ENCODE measurements around the gene SOWAHA. TPM values are rescaled to one million over a fixed set of nuclear protein-coding genes. Genes with fewer than 3 reads are reported as not detected.

The SOWAHA gene
- total and polyA plus RNA-seq, 2 experiments from 2014 or later = not detected

- Histone ChIP-seq H3K27ac (no peak overlapping the region), H2AFZ (no peak overlapping the region), H4K20me1 (ENCODE audit: insufficient read depth) (peaks cover under 1% of the 10 kb centered on the region; the same call in 1 of the 2 replicates)
Measured at GRCh38 chr5:132773601-132774355, 39.3 kb upstream of the SOWAHA start.

GRCh38 chr5:132774406-132774805 is 38.7 kb upstream of the SOWAHA start:
- no peak overlapping the region for H3K9ac ChIP-seq
- H3K4me2 ChIP-seq (ENCODE audit: unreplicated experiment) = peak overlapping the region; percentile 80
- H3K27me3 ChIP-seq (replicated peaks; ENCODE audit: insufficient read depth) = no peaks in the 10 kb centered on the region

More at GRCh38 chr5:132773601-132774355, 39.3 kb upstream of the SOWAHA start:
- H3K9me2 ChIP-seq (ENCODE audit: insufficient read depth) = no peaks in the 10 kb centered on the region
- H3K27me3 ChIP-seq (replicated peaks; ENCODE audit: insufficient read depth) = no peaks in the 10 kb centered on the region
- in situ Hi-C loops (cut with MboI) = no loop called here
- H3K9ac ChIP-seq = no peak overlapping the region
- H3K79me2 ChIP-seq (ENCODE audit: insufficient read depth) = peaks cover 74% of the 10 kb centered on the region
- DNase-seq = no peak
- H3K36me3 ChIP-seq (ENCODE audit: low read depth) = no peaks in the 10 kb centered on the region
- H3K4me3 ChIP-seq = no peak overlapping the region
- WGBS, 2 experiments (ENCODE audit: low coverage in 1 of 2, low lambda C conversion rate in 2 of 2, missing lambda C conversion rate in 2 of 2) = 68 to 77% methylated on average over 12 of the region's 12 CpGs
- H3K9me3 ChIP-seq (ENCODE audit: low read depth) = no peaks in the 10 kb centered on the region
- H3F3A ChIP-seq (ENCODE audit: insufficient read depth) = 0 out of 2 replicates have a peak, but pooled peaks cover 2% of the 10 kb centered on the region
- no peak overlapping the region for H3K4me2 ChIP-seq (ENCODE audit: unreplicated experiment)
- H3K4me1 ChIP-seq (ENCODE audit: insufficient read depth) = peaks cover 33% of the 10 kb centered on the region
- TF ChIP-seq EZH2 (IDR thresholded peaks at IDR 0.05; ENCODE audit: insufficient read depth, poor library complexity, severe bottlenecking) (no peak), EZH2phosphoT487 (IDR thresholded peaks at IDR 0.05; ENCODE audit: insufficient read depth, low read depth) (no peak)

GRCh38 chr5:132774896-132775295 is 38.2 kb upstream of the SOWAHA start:
- 39 to 43% methylated on average over 5 of the region's 5 CpGs for WGBS, 2 experiments (ENCODE audit: low coverage in 1 of 2, low lambda C conversion rate in 2 of 2, missing lambda C conversion rate in 2 of 2)
- H3K79me2 ChIP-seq (ENCODE audit: insufficient read depth) = peaks cover 64% of the 10 kb centered on the region
- DNase-seq = peak; percentile 35
- H3K4me1 ChIP-seq (ENCODE audit: insufficient read depth) = peaks cover 33% of the 10 kb centered on the region
- peak overlapping the region; percentile 80 for H3K4me2 ChIP-seq (ENCODE audit: unreplicated experiment)
- no peaks in the 10 kb centered on the region for H3K9me2 ChIP-seq (ENCODE audit: insufficient read depth)
- H3F3A ChIP-seq (ENCODE audit: insufficient read depth) = no peaks in the 10 kb centered on the region
- no peak overlapping the region; the same call in 1 of the 2 replicates for H3K4me3 ChIP-seq
- TF ChIP-seq EZH2 (IDR thresholded peaks at IDR 0.05; ENCODE audit: insufficient read depth, poor library complexity, severe bottlenecking) (no peak), EZH2phosphoT487 (IDR thresholded peaks at IDR 0.05; ENCODE audit: insufficient read depth, low read depth) (no peak)
- H3K9ac ChIP-seq = no peak overlapping the region
- in situ Hi-C loops (cut with MboI) = no loop called here
- no peak overlapping the region for H3K27ac ChIP-seq
- H3K9me3 ChIP-seq (ENCODE audit: low read depth) = no peaks in the 10 kb centered on the region
- no peaks in the 10 kb centered on the region for H3K36me3 ChIP-seq (ENCODE audit: low read depth)
- no peaks in the 10 kb centered on the region for H4K20me1 ChIP-seq (ENCODE audit: insufficient read depth)
- H3K27me3 ChIP-seq (replicated peaks; ENCODE audit: insufficient read depth) = no peaks in the 10 kb centered on the region
- no peak overlapping the region for H2AFZ ChIP-seq

More at GRCh38 chr5:132774406-132774805, 38.7 kb upstream of the SOWAHA start:
- peaks cover 33% of the 10 kb centered on the region for H3K4me1 ChIP-seq (ENCODE audit: insufficient read depth)
- no peak overlapping the region for H3K27ac ChIP-seq
- H3K36me3 ChIP-seq (ENCODE audit: low read depth) = no peaks in the 10 kb centered on the region
- no peak overlapping the region for H2AFZ ChIP-seq
- peaks cover 68% of the 10 kb centered on the region for H3K79me2 ChIP-seq (ENCODE audit: insufficient read depth)
- peak; percentile 24 for DNase-seq
- TF ChIP-seq EZH2 (IDR thresholded peaks at IDR 0.05; ENCODE audit: insufficient read depth, poor library complexity, severe bottlenecking) = no peak
- no peak for TF ChIP-seq EZH2phosphoT487 (IDR thresholded peaks at IDR 0.05; ENCODE audit: insufficient read depth, low read depth)
- H3F3A ChIP-seq (ENCODE audit: insufficient read depth) = no peaks in the 10 kb centered on the region
- 26 to 37% methylated on average over 3 of the region's 3 CpGs for WGBS, 2 experiments (ENCODE audit: low coverage in 1 of 2, low lambda C conversion rate in 2 of 2, missing lambda C conversion rate in 2 of 2)
- no peaks in the 10 kb centered on the region; the same call in 1 of the 2 replicates for H4K20me1 ChIP-seq (ENCODE audit: insufficient read depth)
- H3K9me3 ChIP-seq (ENCODE audit: low read depth) = no peaks in the 10 kb centered on the region
- H3K4me3 ChIP-seq = no peak overlapping the region
- no peaks in the 10 kb centered on the region for H3K9me2 ChIP-seq (ENCODE audit: insufficient read depth)
- in situ Hi-C loops (cut with MboI) = no loop called here

- H4K20me1 ChIP-seq (ENCODE audit: insufficient read depth) = no peaks in the 10 kb centered on the region
- H3K79me2 ChIP-seq (ENCODE audit: insufficient read depth) = peaks cover 60% of the 10 kb centered on the region
- in situ Hi-C loops (cut with MboI) = no loop called here
Measured at GRCh38 chr5:132775476-132775961, 37.6 kb upstream of the SOWAHA start.

More at GRCh38 chr5:132775476-132775961, 37.6 kb upstream of the SOWAHA start:
- no peaks in the 10 kb centered on the region for H3K9me3 ChIP-seq (ENCODE audit: low read depth)
- no peaks in the 10 kb centered on the region for H3F3A ChIP-seq (ENCODE audit: insufficient read depth)
- peaks cover 31% of the 10 kb centered on the region for H3K4me1 ChIP-seq (ENCODE audit: insufficient read depth)
- TF ChIP-seq EZH2 (IDR thresholded peaks at IDR 0.05; ENCODE audit: insufficient read depth, poor library complexity, severe bottlenecking) (no peak), EZH2phosphoT487 (IDR thresholded peaks at IDR 0.05; ENCODE audit: insufficient read depth, low read depth) (no peak)
- peak overlapping the region; percentile 80 for H3K4me2 ChIP-seq (ENCODE audit: unreplicated experiment)
- no peaks in the 10 kb centered on the region for H3K27me3 ChIP-seq (replicated peaks; ENCODE audit: insufficient read depth)
- H3K9ac ChIP-seq = peak overlapping the region; percentile 77
- H3K36me3 ChIP-seq (ENCODE audit: low read depth) = no peaks in the 10 kb centered on the region
- DNase-seq = peak; percentile 52
- no peak overlapping the region for H3K27ac ChIP-seq
- peak overlapping the region; percentile 83 for H3K4me3 ChIP-seq
- 30 to 34% methylated on average over 7 of the region's 7 CpGs for WGBS, 2 experiments (ENCODE audit: low coverage in 1 of 2, low lambda C conversion rate in 2 of 2, missing lambda C conversion rate in 2 of 2)
- H2AFZ ChIP-seq = peak overlapping the region; percentile 98; the same call in 1 of the 2 replicates
- no peaks in the 10 kb centered on the region for H3K9me2 ChIP-seq (ENCODE audit: insufficient read depth)

All from GM23248 (cell line).